ENCODE measurements around the gene SCG5.

GRCh38 chr15:32692286-32692685 is 50.8 kb downstream of the SCG5 start:
- TF ChIP-seq CTCF (IDR thresholded peaks at IDR 0.05) (no peak), POLR2A (IDR thresholded peaks at IDR 0.05) (no peak), POLR2AphosphoS5 (IDR thresholded peaks at IDR 0.05; ENCODE audit: insufficient read depth in 1 of 2, low read depth in 1 of 2) (no peak)

All from vagina (tissue), 2 donors.